ENCODE results near the gene EPHB3. TPM values are rescaled to one million over a fixed set of nuclear protein-coding genes. Genes with fewer than 3 reads are reported as not detected.

EPHB3 gene
- total RNA-seq, 1 donor from 2014 or later: 13.4 TPM

DNA sequence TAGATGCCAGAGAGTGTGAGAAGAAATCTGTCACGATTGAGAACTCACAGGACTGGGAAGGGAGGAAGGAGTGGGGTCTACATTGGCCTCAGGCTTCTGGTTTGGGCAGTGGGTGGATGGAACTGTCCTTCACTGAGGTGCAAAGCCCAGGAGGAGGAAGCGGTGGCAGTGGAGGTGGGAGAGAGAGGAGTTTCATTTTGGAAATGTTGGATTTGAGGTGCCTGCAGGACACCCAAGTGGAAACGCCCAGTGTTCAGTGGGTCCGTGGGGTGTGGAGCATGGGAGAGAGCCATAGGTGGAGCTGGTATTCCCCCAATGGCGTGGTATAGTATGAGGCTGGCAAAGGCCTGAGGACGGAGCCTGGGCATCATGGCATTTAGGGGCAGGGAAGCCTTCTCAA is 9.3 kb upstream of the EPHB3 start:
- Mint-ChIP-seq H3K27ac (ENCODE audit: unreplicated experiment) (peak overlapping the region; percentile 59), H3K4me3 (no peak overlapping the region), H3K27me3 (ENCODE audit: low read depth) (no peaks in the 10 kb centered on the region), H3K36me3 (ENCODE audit: low read depth) (no peaks in the 10 kb centered on the region), H3K4me1 (peaks cover 17% of the 10 kb centered on the region), H3K9me3 (peaks cover 2% of the 10 kb centered on the region)
- TF ChIP-seq, protein P1, sequence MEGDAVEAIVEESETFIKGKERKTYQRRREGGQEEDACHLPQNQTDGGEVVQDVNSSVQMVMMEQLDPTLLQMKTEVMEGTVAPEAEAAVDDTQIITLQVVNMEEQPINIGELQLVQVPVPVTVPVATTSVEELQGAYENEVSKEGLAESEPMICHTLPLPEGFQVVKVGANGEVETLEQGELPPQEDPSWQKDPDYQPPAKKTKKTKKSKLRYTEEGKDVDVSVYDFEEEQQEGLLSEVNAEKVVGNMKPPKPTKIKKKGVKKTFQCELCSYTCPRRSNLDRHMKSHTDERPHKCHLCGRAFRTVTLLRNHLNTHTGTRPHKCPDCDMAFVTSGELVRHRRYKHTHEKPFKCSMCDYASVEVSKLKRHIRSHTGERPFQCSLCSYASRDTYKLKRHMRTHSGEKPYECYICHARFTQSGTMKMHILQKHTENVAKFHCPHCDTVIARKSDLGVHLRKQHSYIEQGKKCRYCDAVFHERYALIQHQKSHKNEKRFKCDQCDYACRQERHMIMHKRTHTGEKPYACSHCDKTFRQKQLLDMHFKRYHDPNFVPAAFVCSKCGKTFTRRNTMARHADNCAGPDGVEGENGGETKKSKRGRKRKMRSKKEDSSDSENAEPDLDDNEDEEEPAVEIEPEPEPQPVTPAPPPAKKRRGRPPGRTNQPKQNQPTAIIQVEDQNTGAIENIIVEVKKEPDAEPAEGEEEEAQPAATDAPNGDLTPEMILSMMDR (conservative IDR thresholded peaks at IDR 0.05): no peak
- DNase-seq (ENCODE audit: low read depth, low spot score): no peak

DNA sequence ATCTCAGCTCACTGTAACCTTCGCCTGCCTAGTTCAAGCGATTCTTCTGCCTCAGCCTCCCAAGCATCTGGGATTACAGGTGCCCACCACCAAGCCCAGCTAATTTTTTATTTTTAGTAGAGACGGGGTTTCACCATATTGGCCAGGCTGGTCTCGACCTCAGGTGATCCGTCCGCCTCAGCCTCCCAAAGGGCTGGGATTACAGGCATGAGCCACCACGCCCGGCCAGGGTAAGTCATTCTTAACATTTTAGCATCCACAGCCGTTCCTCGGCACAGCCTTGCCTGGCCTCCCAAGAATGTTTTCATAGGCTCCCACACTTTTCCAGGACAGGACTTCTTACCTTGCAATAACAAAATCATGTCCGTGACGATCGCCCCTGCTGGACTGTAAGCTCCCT is 8.7 kb upstream of the EPHB3 start:
- no peaks in the 10 kb centered on the region for H3K36me3 Mint-ChIP-seq (ENCODE audit: low read depth)
- no peak for DNase-seq (ENCODE audit: low read depth, low spot score)
- H3K27ac Mint-ChIP-seq (ENCODE audit: unreplicated experiment): no peak overlapping the region
- peaks cover 17% of the 10 kb centered on the region for H3K4me1 Mint-ChIP-seq
- peaks cover 2% of the 10 kb centered on the region for H3K27me3 Mint-ChIP-seq (ENCODE audit: low read depth)
- TF ChIP-seq, protein P1 (conservative IDR thresholded peaks at IDR 0.05): no peak
- no peak overlapping the region for H3K4me3 Mint-ChIP-seq
- H3K9me3 Mint-ChIP-seq: peaks cover 2% of the 10 kb centered on the region

DNA sequence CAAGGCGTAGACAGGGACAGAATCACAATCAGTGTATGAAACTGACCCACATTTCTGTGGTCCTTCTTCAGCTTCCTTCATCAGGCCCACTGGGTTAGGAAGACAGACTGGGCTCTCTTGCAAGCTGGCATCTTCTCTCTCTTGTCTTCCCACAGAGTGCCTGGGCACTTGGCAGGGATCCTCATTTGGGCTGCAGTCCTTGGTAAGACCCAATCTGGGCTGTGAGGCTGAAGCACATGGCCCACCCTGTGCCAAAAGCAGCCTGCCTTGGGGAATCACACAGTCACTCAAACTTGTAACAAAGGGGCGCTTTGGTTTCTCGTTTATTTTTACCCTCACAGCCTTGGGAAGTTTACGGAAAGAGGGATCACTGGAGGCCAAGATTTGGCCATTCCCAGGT is 8.2 kb upstream of the EPHB3 start:
- no peak overlapping the region for H3K4me3 Mint-ChIP-seq
- H3K36me3 Mint-ChIP-seq (ENCODE audit: low read depth): no peaks in the 10 kb centered on the region
- DNase-seq (ENCODE audit: low read depth, low spot score): no peak
- H3K27ac Mint-ChIP-seq (ENCODE audit: unreplicated experiment): no peak overlapping the region
- H3K27me3 Mint-ChIP-seq (ENCODE audit: low read depth): peaks cover 4% of the 10 kb centered on the region
- peaks cover 17% of the 10 kb centered on the region for H3K4me1 Mint-ChIP-seq
- TF ChIP-seq, protein P1 (conservative IDR thresholded peaks at IDR 0.05): no peak
- peaks cover 2% of the 10 kb centered on the region for H3K9me3 Mint-ChIP-seq

- no peak overlapping the region for H3K27ac Mint-ChIP-seq (ENCODE audit: unreplicated experiment)
- H3K9me3 Mint-ChIP-seq: peaks cover 2% of the 10 kb centered on the region
- H3K4me3 Mint-ChIP-seq: no peak overlapping the region
- H3K27me3 Mint-ChIP-seq (ENCODE audit: low read depth): peaks cover 12% of the 10 kb centered on the region
- peaks cover 15% of the 10 kb centered on the region for H3K4me1 Mint-ChIP-seq
- DNase-seq (ENCODE audit: low read depth, low spot score): no peak
- no peaks in the 10 kb centered on the region for H3K36me3 Mint-ChIP-seq (ENCODE audit: low read depth)
- TF ChIP-seq, protein P1 (conservative IDR thresholded peaks at IDR 0.05): no peak
Observed at GRCh38 chr3:184554461-184554860, 7.1 kb upstream of the EPHB3 start.

GRCh38 chr3:184556582-184557347 is 4.8 kb upstream of the EPHB3 start:
- H3K9me3 Mint-ChIP-seq: no peaks in the 10 kb centered on the region

More at GRCh38 chr3:184556582-184557347, 4.8 kb upstream of the EPHB3 start:
- DNase-seq (ENCODE audit: low read depth, low spot score): no peak
- Mint-ChIP-seq H3K4me3 (no peak overlapping the region), H3K27me3 (ENCODE audit: low read depth) (peaks cover 24% of the 10 kb centered on the region), H3K36me3 (ENCODE audit: low read depth) (no peaks in the 10 kb centered on the region), H3K27ac (ENCODE audit: unreplicated experiment) (no peak overlapping the region), H3K4me1 (peaks cover 8% of the 10 kb centered on the region)
- TF ChIP-seq, protein P1 (conservative IDR thresholded peaks at IDR 0.05): no peak
